Suprapubic skin (tissue), 4 donors: Measurements from ENCODE around the gene RINL. TPM values are rescaled to one million over a fixed set of nuclear protein-coding genes. Genes with fewer than 3 reads are reported as not detected.
"Not testable (repeated sequence)": the region's sequence is repeated elsewhere in the genome, so short reads cannot be mapped to it uniquely, and the experiment has no call there.

Experiments used
- DNase-seq, 2 donors: peaks; one replicate each; pipeline ENCODE4 v3.0.0-alpha.2; 2019; ENCODE audit warnings: low spot score in 2 of 2
- H3K27ac ChIP-seq: fragments of 200-600 bp; sonication (generic); one replicate; pipeline ENCODE4 v1.5.1; 2019
- H3K27me3 ChIP-seq: fragments of 200-600 bp; sonication (generic); one replicate; pipeline ENCODE4 v1.5.1; 2019
- H3K36me3 ChIP-seq: fragments of 200-600 bp; sonication (generic); one replicate; pipeline ENCODE4 v1.5.1; 2019
- H3K4me1 ChIP-seq: fragments of 200-600 bp; sonication (generic); one replicate; pipeline ENCODE4 v1.5.1; 2019
- H3K4me3 ChIP-seq: fragments of 200-600 bp; sonication (generic); one replicate; pipeline ENCODE4 v1.5.1; 2019; ENCODE audit warnings: mild to moderate bottlenecking
- H3K9me3 ChIP-seq: fragments of 200-600 bp; sonication (generic); one replicate; pipeline ENCODE4 v1.5.1; 2019
- CTCF ChIP-seq, 2 donors: fragments of 200-600 bp in 1 of 2; fragments of 450-650 bp in 1 of 2; sonication (generic) in 1 of 2; IDR thresholded peaks; one replicate each; pipeline ENCODE4 v1.5.1; 2016 to 2019; ENCODE audit warnings: antibody characterized with exemption in 2 of 2, mild to moderate bottlenecking in 1 of 2, moderate library complexity in 1 of 2
- EP300 ChIP-seq: sonication (generic); formaldehyde crosslinking; IDR thresholded peaks from one replicate; pipeline ENCODE4 v1.6.1; 2017; ENCODE audit warnings: antibody characterized with exemption
- POLR2A ChIP-seq, 2 donors: fragments of 450-650 bp; IDR thresholded peaks; one replicate each; pipeline ENCODE4 v1.6.1; 2017; ENCODE audit warnings: antibody characterized with exemption in 2 of 2, mild to moderate bottlenecking in 2 of 2, moderate library complexity in 2 of 2
- POLR2AphosphoS5 ChIP-seq, 3 donors: sonication (generic); formaldehyde crosslinking; IDR thresholded peaks; one replicate each; pipeline ENCODE4 v1.6.1; 2017; ENCODE audit warnings: antibody characterized with exemption in 3 of 3
- WGBS: methylation state at CpG from one replicate; pipeline ENCODE4 v1.1.5; 2018; 5-methylcytosine and 5-hydroxymethylcytosine counted together
- total RNA-seq, 4 donors: library from RNA; depleted of rRNA; stranded (reverse); fragments of >200 nt; gene quantifications; one replicate each; pipeline ENCODE4 v1.1.0, GENCODE V29; 2016

Gene RINL
- total RNA-seq, 4 donors from 2014 or later: 5.1 to 17.2 (median 9.2) TPM

- Histone ChIP-seq H3K27ac (no peak overlapping the region), H3K4me1 (peaks cover 32% of the 10 kb centered on the region), H3K4me3 (no peak overlapping the region), H3K36me3 (no peaks in the 10 kb centered on the region), H3K27me3 (no peaks in the 10 kb centered on the region), H3K9me3 (no peaks in the 10 kb centered on the region)
- DNase-seq: no peak
- WGBS: 96% methylated on average over 5 of the region's 6 CpGs
- TF ChIP-seq EP300: no peak
- TF ChIP-seq CTCF (IDR thresholded peaks at IDR 0.05): no peak
- TF ChIP-seq POLR2A (IDR thresholded peaks at IDR 0.05): no peak
- TF ChIP-seq POLR2AphosphoS5 (IDR thresholded peaks at IDR 0.05): no peak
These were observed 9.5 kb downstream of the RINL start for GRCh38 chr19:38868551-38868950.

DNA sequence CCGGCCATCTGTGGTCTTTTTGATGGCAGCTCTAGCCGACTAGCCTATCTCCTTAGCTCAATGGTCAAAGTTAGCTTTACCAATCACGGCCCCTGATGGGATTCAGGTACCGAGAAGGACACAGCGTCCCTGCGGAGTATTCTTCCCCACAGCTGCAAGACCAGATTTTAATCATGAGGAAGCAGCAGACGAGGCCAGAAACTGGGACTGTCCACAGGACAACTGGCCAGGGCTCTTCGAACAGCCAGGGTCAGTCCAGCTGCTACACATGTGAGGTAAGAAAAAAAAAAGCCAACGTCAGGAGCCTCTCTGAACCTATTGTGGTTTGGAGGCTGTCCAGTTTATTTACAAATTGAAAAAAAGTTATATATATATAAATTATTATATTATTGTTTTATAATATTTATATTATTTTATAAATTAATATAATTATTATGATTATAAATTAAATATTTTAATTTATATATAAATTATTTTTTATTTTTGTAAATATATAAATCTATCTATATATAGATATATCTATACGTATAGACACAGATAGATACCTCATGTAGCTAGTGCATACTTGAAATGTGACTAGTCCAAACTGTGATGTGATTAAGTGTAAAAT, 10.8 kb downstream of the RINL start:
- Histone ChIP-seq H3K36me3 (no peaks in the 10 kb centered on the region), H3K27ac (no peak overlapping the region), H3K27me3 (no peaks in the 10 kb centered on the region), H3K9me3 (no peaks in the 10 kb centered on the region), H3K4me1 (peaks cover 43% of the 10 kb centered on the region), H3K4me3 (no peak overlapping the region)
- 87% methylated on average over 10 of the region's 10 CpGs for WGBS
- no peak for DNase-seq
- TF ChIP-seq POLR2AphosphoS5 (IDR thresholded peaks at IDR 0.05) (no peak), POLR2A (IDR thresholded peaks at IDR 0.05) (no peak), CTCF (IDR thresholded peaks at IDR 0.05) (no peak), EP300 (no peak)

GRCh38 chr19:38862321-38863059, 15.6 kb downstream of the RINL start:
- H3K4me3 ChIP-seq: no peak overlapping the region
- TF ChIP-seq CTCF (IDR thresholded peaks at IDR 0.05) (no peak), POLR2A (IDR thresholded peaks at IDR 0.05) (no peak), POLR2AphosphoS5 (IDR thresholded peaks at IDR 0.05) (peak in 2 of 3 donors; percentile 25 to 78), EP300 (no peak)
- no peaks in the 10 kb centered on the region for H3K9me3 ChIP-seq
- DNase-seq: no peak
- H3K27me3 ChIP-seq: no peaks in the 10 kb centered on the region
- peaks cover 30% of the 10 kb centered on the region for H3K4me1 ChIP-seq
- H3K27ac ChIP-seq: peak overlapping the region; percentile 76
- no peaks in the 10 kb centered on the region for H3K36me3 ChIP-seq
- 18% methylated on average over 10 of the region's 10 CpGs for WGBS

DNA sequence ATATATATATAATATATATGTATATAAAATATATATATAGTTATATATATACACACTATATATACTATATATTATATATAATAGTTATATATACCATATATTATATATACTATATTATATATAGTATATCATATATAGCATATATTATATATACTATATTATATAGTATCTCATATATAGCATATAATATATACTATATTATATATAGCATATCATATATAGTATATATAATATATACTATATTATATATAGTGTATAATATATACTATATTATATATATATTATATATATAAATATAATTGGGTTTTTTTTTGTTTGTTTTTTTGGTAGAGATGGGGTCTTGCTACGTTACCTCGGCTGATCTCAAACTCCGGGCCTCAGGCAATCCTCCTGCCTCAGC, 16.7 kb downstream of the RINL start:
- WGBS: 88% methylated on average over 3 of the region's 3 CpGs
- Histone ChIP-seq H3K27me3 (no peaks in the 10 kb centered on the region), H3K4me1 (peaks cover 30% of the 10 kb centered on the region), H3K36me3 (no peaks in the 10 kb centered on the region), H3K9me3 (no peaks in the 10 kb centered on the region), H3K4me3 (no peak overlapping the region), H3K27ac (no peak overlapping the region)
- no peak for DNase-seq
- TF ChIP-seq POLR2A (IDR thresholded peaks at IDR 0.05): no peak
- TF ChIP-seq POLR2AphosphoS5 (IDR thresholded peaks at IDR 0.05): no peak
- TF ChIP-seq CTCF (IDR thresholded peaks at IDR 0.05): no peak
- TF ChIP-seq EP300: no peak

- not testable (repeated sequence) for H3K36me3 ChIP-seq, H3K27me3 ChIP-seq, H3K27ac ChIP-seq, H3K4me3 ChIP-seq, DNase-seq, H3K9me3 ChIP-seq
- H3K4me1 ChIP-seq: peaks cover 21% of the 10 kb centered on the region
- WGBS: 60% methylated on average over 20 of the region's 21 CpGs
These were observed 18.4 kb downstream of the RINL start for GRCh38 chr19:38859631-38860204.
